Activated B cell treated with CpG ODN at 0.5 μM for 24 hours (primary cell): Measurements from ENCODE around the gene SLC6A11. TPM values are rescaled to one million over a fixed set of nuclear protein-coding genes. Genes with fewer than 3 reads are reported as not detected.

ENCODE experiments used
- ATAC-seq: fragments of 200-7000 bp; cut with Tn5 transposase; one replicate; pipeline ENCODE4 v1.10.0; 2021; ENCODE audit warnings: low read depth, mild to moderate bottlenecking, moderate library complexity
- CTCF ChIA-PET: fragments of 350-600 bp; sonication (Branson Sonifier 250); formaldehyde crosslinking; loops from one replicate; lab custom pipeline; 2021; ENCODE audit warnings: antibody characterized with exemption; lab: Charles Lee
- POLR2A ChIA-PET: fragments of 350-600 bp; sonication (Branson Sonifier 250); formaldehyde crosslinking; loops from one replicate; lab custom pipeline; 2021; ENCODE audit warnings: antibody characterized with exemption; lab: Charles Lee
- DNase-seq: peaks from one replicate; pipeline ENCODE4 v3.0.0; 2022
- H3K27ac Mint-ChIP-seq: one replicate; pipeline ENCODE4 v1.8.0; 2020; ENCODE audit warnings: mixed read lengths
- H3K27me3 Mint-ChIP-seq: one replicate; pipeline ENCODE4 v1.8.0; 2021; ENCODE audit warnings: mixed read lengths
- H3K36me3 Mint-ChIP-seq: one replicate; pipeline ENCODE4 v1.8.0; 2021; ENCODE audit warnings: low read depth, mixed read lengths
- H3K4me1 Mint-ChIP-seq: one replicate; pipeline ENCODE4 v1.8.0; 2021; ENCODE audit warnings: mixed read lengths
- H3K4me3 Mint-ChIP-seq: one replicate; pipeline ENCODE4 v1.8.0; 2020; ENCODE audit warnings: mild to moderate bottlenecking, mixed read lengths
- H3K9me3 Mint-ChIP-seq: one replicate; pipeline ENCODE4 v1.8.0; 2020; ENCODE audit warnings: mixed read lengths
- CTCF ChIP-seq: fragments of 200-600 bp; IDR thresholded peaks from one replicate; pipeline ENCODE4 v1.8.0; 2022; ENCODE audit warnings: antibody characterized with exemption, mild to moderate bottlenecking
- intact Hi-C: fragments of 100-400 bp; cut with micrococcal nuclease; formaldehyde crosslinking; loops from one replicate; pipeline ENCODE4 v1.15.1; 2024
- total RNA-seq: library from RNA; stranded (reverse); gene quantifications from 2 replicates; pipeline ENCODE4 v1.2.3, GENCODE V29; 2022

Gene SLC6A11
- total RNA-seq, 1 donor from 2014 or later = not detected

GRCh38 chr3:10775259-10775658 lies 40.8 kb upstream of the SLC6A11 start:
- ATAC-seq (no peak), DNase-seq (no peak)
- no peak for TF ChIP-seq CTCF
- Mint-ChIP-seq H3K27ac (no peak overlapping the region), H3K9me3 (no peaks in the 10 kb centered on the region), H3K4me1 (no peaks in the 10 kb centered on the region), H3K27me3 (peaks cover 38% of the 10 kb centered on the region), H3K4me3 (no peak overlapping the region), H3K36me3 (no peaks in the 10 kb centered on the region)
- ChIA-PET CTCF (no interaction called here), POLR2A (no interaction called here)
- intact Hi-C loops = no loop called here

GRCh38 chr3:10775828-10776227 lies 40.2 kb upstream of the SLC6A11 start:
- ChIA-PET CTCF (no interaction called here), POLR2A (no interaction called here)
- intact Hi-C loops = no loop called here
- H3K36me3 Mint-ChIP-seq = no peaks in the 10 kb centered on the region
- no peak for ATAC-seq
- no peaks in the 10 kb centered on the region for H3K4me1 Mint-ChIP-seq
- no peak overlapping the region for H3K27ac Mint-ChIP-seq
- peaks cover 33% of the 10 kb centered on the region for H3K27me3 Mint-ChIP-seq
- no peaks in the 10 kb centered on the region for H3K9me3 Mint-ChIP-seq
- no peak for TF ChIP-seq CTCF
- H3K4me3 Mint-ChIP-seq = no peak overlapping the region
- DNase-seq = no peak

GRCh38 chr3:10777627-10778026 lies 38.4 kb upstream of the SLC6A11 start:
- no peak overlapping the region for H3K4me3 Mint-ChIP-seq
- no peak for TF ChIP-seq CTCF
- intact Hi-C loops = no loop called here
- POLR2A ChIA-PET = no interaction called here
- DNase-seq (no peak), ATAC-seq (no peak)
- H3K27ac Mint-ChIP-seq = no peak overlapping the region
- H3K9me3 Mint-ChIP-seq = no peaks in the 10 kb centered on the region
- no peaks in the 10 kb centered on the region for H3K36me3 Mint-ChIP-seq
- H3K27me3 Mint-ChIP-seq = peaks cover 34% of the 10 kb centered on the region
- no peaks in the 10 kb centered on the region for H3K4me1 Mint-ChIP-seq
- CTCF ChIA-PET = interaction anchor here (0.7 kb wide), 1 partner anchor 884 kb away, joined by 4 read pairs; no protein-coding TSS in a partner anchor

- TF ChIP-seq CTCF = no peak
Measured at GRCh38 chr3:10778492-10779292, 37.3 kb upstream of the SLC6A11 start.

GRCh38 chr3:10779293-10779805 lies 36.7 kb upstream of the SLC6A11 start:
- H3K27ac Mint-ChIP-seq = no peak overlapping the region
- intact Hi-C loops = no loop called here
- no peak overlapping the region for H3K4me3 Mint-ChIP-seq
- ChIA-PET CTCF (no interaction called here), POLR2A (no interaction called here)
- H3K36me3 Mint-ChIP-seq = no peaks in the 10 kb centered on the region
- no peak for TF ChIP-seq CTCF
- no peaks in the 10 kb centered on the region for H3K9me3 Mint-ChIP-seq
- peaks cover 35% of the 10 kb centered on the region for H3K27me3 Mint-ChIP-seq
- no peaks in the 10 kb centered on the region for H3K4me1 Mint-ChIP-seq
- DNase-seq (no peak), ATAC-seq (no peak)

More at GRCh38 chr3:10778492-10779292, 37.3 kb upstream of the SLC6A11 start:
- Mint-ChIP-seq H3K27me3 (peaks cover 34% of the 10 kb centered on the region), H3K9me3 (no peaks in the 10 kb centered on the region), H3K4me1 (no peaks in the 10 kb centered on the region), H3K36me3 (no peaks in the 10 kb centered on the region), H3K27ac (no peak overlapping the region), H3K4me3 (no peak overlapping the region)
- ATAC-seq = no peak
- ChIA-PET CTCF (no interaction called here), POLR2A (no interaction called here)
- no peak for DNase-seq
- intact Hi-C loops = no loop called here
